Cardiac fibroblast (primary cell): ENCODE measurements around the gene RNF121.

ENCODE experiments used
- DNase-seq, 2 donors: peaks; one replicate each; pipeline versions ENCODE4 v3.0.0 to v3.0.0-alpha.2; 2010; ENCODE audit warnings: low read depth in 2 of 2
- H3K4me3 ChIP-seq, 2 donors: replicated peaks in 1 of 2; 1 replicate in 1 of 2; 2 replicates in 1 of 2; pipeline ENCODE4 v1.5.1; 2011; ENCODE audit warnings: low read depth in 2 of 2, low read length in 2 of 2, mild to moderate bottlenecking in 2 of 2, moderate library complexity in 1 of 2
- TF ChIP-seq, protein P1 (sequence below): IDR thresholded peaks from one replicate; pipeline ENCODE4 v1.5.1; 2011; ENCODE audit warnings: low read depth, mild to moderate bottlenecking, low read length, inconsistent platforms

The RNF121 gene

DNA sequence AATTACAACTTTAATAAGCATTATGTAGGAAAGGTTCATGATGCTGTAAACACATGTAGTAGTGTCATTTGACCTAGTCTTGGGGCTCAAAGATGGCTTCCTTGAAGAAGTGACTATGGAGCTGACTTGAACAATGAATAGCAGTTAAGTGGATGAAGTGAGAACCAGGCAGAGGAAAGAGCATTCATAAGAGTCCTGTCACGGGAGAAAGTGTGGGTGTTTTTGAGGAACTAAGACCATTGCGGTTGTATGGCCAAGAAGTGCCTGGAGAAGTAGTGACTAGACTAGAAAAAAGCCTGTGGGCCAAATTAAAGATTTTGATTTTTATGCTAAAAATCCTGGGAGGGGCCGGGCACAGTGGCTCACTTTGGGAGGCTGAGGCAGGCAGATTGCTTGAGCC is 62.6 kb downstream of the RNF121 start:
- TF ChIP-seq, protein P1, sequence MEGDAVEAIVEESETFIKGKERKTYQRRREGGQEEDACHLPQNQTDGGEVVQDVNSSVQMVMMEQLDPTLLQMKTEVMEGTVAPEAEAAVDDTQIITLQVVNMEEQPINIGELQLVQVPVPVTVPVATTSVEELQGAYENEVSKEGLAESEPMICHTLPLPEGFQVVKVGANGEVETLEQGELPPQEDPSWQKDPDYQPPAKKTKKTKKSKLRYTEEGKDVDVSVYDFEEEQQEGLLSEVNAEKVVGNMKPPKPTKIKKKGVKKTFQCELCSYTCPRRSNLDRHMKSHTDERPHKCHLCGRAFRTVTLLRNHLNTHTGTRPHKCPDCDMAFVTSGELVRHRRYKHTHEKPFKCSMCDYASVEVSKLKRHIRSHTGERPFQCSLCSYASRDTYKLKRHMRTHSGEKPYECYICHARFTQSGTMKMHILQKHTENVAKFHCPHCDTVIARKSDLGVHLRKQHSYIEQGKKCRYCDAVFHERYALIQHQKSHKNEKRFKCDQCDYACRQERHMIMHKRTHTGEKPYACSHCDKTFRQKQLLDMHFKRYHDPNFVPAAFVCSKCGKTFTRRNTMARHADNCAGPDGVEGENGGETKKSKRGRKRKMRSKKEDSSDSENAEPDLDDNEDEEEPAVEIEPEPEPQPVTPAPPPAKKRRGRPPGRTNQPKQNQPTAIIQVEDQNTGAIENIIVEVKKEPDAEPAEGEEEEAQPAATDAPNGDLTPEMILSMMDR: no peak
- no peak for DNase-seq
- no peak overlapping the region for H3K4me3 ChIP-seq

DNA sequence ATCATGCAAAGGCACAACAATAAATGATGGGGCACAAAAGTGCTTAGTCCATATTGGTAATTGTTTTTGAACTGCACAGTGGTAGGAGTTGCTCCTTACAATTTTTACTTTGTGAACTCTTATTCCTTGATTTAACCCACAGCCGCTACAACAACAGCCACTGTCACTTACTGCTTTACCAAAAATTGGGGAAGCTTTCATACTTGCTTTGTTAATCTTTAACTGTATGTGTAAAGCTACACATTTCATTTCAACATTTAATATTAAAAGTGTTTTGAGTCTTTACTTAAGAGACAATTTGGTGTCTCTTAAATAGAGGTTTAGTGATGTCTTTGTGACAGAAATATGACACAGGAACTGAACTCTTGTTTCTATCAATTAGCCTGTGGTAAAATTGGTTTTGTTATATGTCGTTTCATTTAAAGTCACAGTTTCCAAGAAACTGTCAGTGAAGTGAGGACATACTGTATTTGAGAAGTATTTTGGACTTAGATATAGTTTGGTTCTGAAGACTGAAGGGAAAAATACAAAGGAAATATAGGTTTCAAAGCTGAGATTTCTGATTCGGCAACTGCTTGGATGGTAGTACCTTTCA is 63.4 kb downstream of the RNF121 start:
- no peak overlapping the region for H3K4me3 ChIP-seq
- DNase-seq: no peak
- TF ChIP-seq, protein P1: no peak

DNA sequence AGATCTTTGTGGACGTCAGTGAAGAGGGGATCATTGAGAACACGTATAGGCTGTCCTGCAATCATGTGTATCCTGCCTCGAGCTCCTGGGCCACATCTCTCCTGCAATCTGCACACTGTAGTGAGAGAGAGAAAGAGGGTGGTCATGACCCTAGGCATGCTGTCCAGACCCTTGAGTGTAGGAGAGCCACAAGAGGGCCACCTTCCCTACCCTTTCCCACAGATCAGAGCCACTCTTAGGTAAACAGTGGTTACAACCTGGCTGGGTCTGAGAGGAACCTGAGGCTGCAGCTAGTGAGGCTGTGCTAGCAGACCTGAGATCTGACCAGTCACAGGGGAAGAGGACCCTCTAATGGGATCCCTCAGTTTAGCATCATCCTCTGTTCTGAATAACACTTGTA is 65.9 kb downstream of the RNF121 start:
- TF ChIP-seq, protein P1: no peak
- no peak overlapping the region for H3K4me3 ChIP-seq
- DNase-seq: no peak

DNA sequence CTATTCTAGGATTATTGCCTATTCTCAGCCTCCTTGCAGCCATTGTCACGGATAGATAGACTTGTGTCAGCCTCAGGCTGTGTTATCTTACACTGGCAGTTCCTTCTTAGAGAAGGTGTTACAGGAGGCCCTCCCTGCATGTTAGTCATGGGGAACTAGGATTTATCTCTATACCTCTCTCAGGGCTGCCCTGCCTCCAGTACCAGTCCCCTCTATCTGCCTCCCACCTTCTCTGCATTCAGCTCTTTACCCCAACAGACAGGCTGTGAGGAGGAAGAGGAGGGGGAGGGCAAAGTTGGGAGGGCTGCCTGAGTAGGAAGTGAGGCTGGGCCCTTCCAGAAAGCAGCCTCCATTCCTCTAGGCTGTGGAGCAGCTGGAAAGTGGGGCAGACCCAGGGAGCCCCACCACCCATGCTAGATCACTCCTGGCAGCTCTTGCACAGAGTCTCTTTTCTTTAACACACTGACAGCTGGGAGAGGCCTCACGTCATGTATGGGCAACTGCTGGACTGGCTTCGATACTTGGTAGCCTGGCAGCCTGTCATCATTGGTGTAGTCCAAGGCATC is 67.0 kb downstream of the RNF121 start:
- H3K4me3 ChIP-seq: no peak overlapping the region
- TF ChIP-seq, protein P1: no peak
- no peak for DNase-seq

DNA sequence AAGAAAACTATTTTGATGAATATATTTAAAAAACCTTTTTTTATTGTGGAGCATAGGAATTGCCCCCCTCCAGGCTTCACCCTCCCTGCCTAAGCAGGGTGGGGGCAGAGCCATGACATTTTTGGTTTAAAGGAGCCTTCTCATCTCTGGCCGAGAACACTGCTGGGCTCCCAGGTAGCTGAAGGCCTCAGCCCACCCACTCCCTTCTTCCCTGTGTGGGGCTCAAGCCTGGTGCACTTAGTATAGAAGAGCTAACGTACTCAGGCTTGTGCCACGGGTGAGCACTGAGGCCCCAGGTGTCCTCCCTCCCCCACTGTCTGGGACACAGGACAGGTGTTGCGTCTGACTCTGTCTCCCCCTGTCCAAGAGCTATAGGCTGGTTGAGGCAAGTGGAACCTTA is 67.7 kb downstream of the RNF121 start:
- no peak for DNase-seq
- no peak overlapping the region for H3K4me3 ChIP-seq

DNA sequence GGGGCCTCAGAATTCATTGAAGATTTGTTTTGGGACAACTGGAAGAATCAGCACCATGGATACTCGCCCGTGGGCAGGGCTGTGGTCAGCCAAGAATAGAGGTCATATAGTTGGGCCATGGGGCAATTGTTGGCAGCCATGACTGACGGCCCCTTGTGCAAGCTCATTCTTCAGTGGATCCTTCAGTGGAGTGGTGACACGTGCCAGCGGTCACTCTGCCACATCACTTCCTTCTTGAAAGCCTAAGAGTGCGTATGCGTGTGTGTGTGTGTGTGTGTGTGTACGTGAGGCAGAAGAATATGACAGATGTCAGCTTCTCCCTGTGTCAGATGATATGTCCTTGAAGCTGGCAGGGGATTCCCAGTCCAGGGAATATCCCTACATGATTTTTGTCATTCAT is 68.1 kb downstream of the RNF121 start:
- TF ChIP-seq, protein P1: no peak
- H3K4me3 ChIP-seq: no peak overlapping the region
- DNase-seq: no peak

More for the DNA sequence above, 67.7 kb downstream of the RNF121 start:
- TF ChIP-seq, protein P1: no peak

DNA sequence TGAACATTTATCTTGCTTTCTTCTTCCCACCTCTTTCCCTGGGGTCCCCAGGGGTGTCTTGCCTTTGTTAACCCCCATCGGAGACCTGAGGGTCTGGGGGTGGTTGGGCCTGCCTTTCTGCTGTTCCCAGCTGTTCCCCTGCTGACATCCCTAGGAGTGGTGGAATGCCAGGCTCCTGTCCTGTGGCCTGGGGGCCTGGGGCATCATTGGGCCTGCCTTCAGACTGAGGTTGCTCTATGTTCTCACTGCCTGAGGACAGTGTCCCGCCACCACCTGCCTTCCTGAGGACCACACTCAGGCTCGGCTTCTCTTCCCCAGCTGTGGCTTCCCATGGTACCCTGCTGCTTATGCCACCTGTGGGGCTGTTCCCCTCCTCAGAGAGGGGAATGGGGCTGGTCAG is 68.7 kb downstream of the RNF121 start:
- no peak overlapping the region for H3K4me3 ChIP-seq
- TF ChIP-seq, protein P1: no peak
- DNase-seq: no peak
